ENCODE data around the gene LRRC7. TPM values are rescaled to one million over a fixed set of nuclear protein-coding genes. Genes with fewer than 3 reads are reported as not detected.

Gene LRRC7
- total and polyA plus RNA-seq, 2 donors = 0.09 to 0.21 TPM

GRCh38 chr1:69994241-69994640, 426.5 kb downstream of the LRRC7 start:
- H3K4me3 ChIP-seq (ENCODE audit: low read length in 2 of 2) = no peak overlapping the region
- H3K36me3 ChIP-seq (ENCODE audit: control insufficient read depth in 2 of 2, insufficient read depth in 2 of 2, low read length in 1 of 2) = no peaks in the 10 kb centered on the region
- no peak for DNase-seq (ENCODE audit: low read depth in 6 of 9, low spot score in 9 of 9)
- no peaks in the 10 kb centered on the region for H3K4me1 ChIP-seq (ENCODE audit: control insufficient read depth in 2 of 2, insufficient read depth in 2 of 2, low read length in 2 of 2)
- H3K27me3 ChIP-seq (ENCODE audit: control insufficient read depth in 2 of 2, insufficient read depth in 1 of 2, low read length in 1 of 2) = no peaks in the 10 kb centered on the region
- H3K9me3 ChIP-seq (ENCODE audit: control insufficient read depth in 2 of 2, insufficient read depth in 1 of 2, low read length in 1 of 2) = no peaks in the 10 kb centered on the region
- H3K27ac ChIP-seq (ENCODE audit: low read depth in 1 of 2, low read length in 1 of 2) = no peak overlapping the region
- 79% methylated on average over 1 of the region's 1 CpG for WGBS

- no peaks in the 10 kb centered on the region for H3K9me3 ChIP-seq (ENCODE audit: control insufficient read depth in 2 of 2, insufficient read depth in 1 of 2, low read length in 1 of 2)
- H3K27me3 ChIP-seq (ENCODE audit: control insufficient read depth in 2 of 2, insufficient read depth in 1 of 2, low read length in 1 of 2) = no peaks in the 10 kb centered on the region
- H3K27ac ChIP-seq (ENCODE audit: low read depth in 1 of 2, low read length in 1 of 2) = no peak overlapping the region
- no peaks in the 10 kb centered on the region for H3K36me3 ChIP-seq (ENCODE audit: control insufficient read depth in 2 of 2, insufficient read depth in 2 of 2, low read length in 1 of 2)
- WGBS = 92% methylated on average over 1 of the region's 1 CpG
- H3K4me3 ChIP-seq (ENCODE audit: low read length in 2 of 2) = no peak overlapping the region
- DNase-seq (ENCODE audit: low read depth in 6 of 9, low spot score in 9 of 9) = no peak
- H3K4me1 ChIP-seq (ENCODE audit: control insufficient read depth in 2 of 2, insufficient read depth in 2 of 2, low read length in 2 of 2) = no peaks in the 10 kb centered on the region
Measured at GRCh38 chr1:69998847-69999246, 431.1 kb downstream of the LRRC7 start.

GRCh38 chr1:70003211-70003908, 435.6 kb downstream of the LRRC7 start:
- H3K36me3 ChIP-seq (ENCODE audit: control insufficient read depth in 2 of 2, insufficient read depth in 2 of 2, low read length in 1 of 2) = no peaks in the 10 kb centered on the region
- no peak overlapping the region for H3K27ac ChIP-seq (ENCODE audit: low read depth in 1 of 2, low read length in 1 of 2)
- no peaks in the 10 kb centered on the region for H3K9me3 ChIP-seq (ENCODE audit: control insufficient read depth in 2 of 2, insufficient read depth in 1 of 2, low read length in 1 of 2)
- H3K4me1 ChIP-seq (ENCODE audit: control insufficient read depth in 2 of 2, insufficient read depth in 2 of 2, low read length in 2 of 2) = no peaks in the 10 kb centered on the region
- DNase-seq (ENCODE audit: low read depth in 6 of 9, low spot score in 9 of 9) = no peak
- no peak overlapping the region for H3K4me3 ChIP-seq (ENCODE audit: low read length in 2 of 2)
- H3K27me3 ChIP-seq (ENCODE audit: control insufficient read depth in 2 of 2, insufficient read depth in 1 of 2, low read length in 1 of 2) = no peaks in the 10 kb centered on the region
- WGBS = 93% methylated on average over 1 of the region's 1 CpG

GRCh38 chr1:70005386-70006034, 437.8 kb downstream of the LRRC7 start:
- Histone ChIP-seq H3K27ac (ENCODE audit: low read depth in 1 of 2, low read length in 1 of 2) (no peak overlapping the region), H3K36me3 (ENCODE audit: control insufficient read depth in 2 of 2, insufficient read depth in 2 of 2, low read length in 1 of 2) (no peaks in the 10 kb centered on the region), H3K9me3 (ENCODE audit: control insufficient read depth in 2 of 2, insufficient read depth in 1 of 2, low read length in 1 of 2) (no peaks in the 10 kb centered on the region), H3K4me3 (ENCODE audit: low read length in 2 of 2) (no peak overlapping the region), H3K4me1 (ENCODE audit: control insufficient read depth in 2 of 2, insufficient read depth in 2 of 2, low read length in 2 of 2) (no peaks in the 10 kb centered on the region), H3K27me3 (ENCODE audit: control insufficient read depth in 2 of 2, insufficient read depth in 1 of 2, low read length in 1 of 2) (no peaks in the 10 kb centered on the region)
- DNase-seq (ENCODE audit: low read depth in 6 of 9, low spot score in 9 of 9) = no peak

- 96% methylated on average over 2 of the region's 2 CpGs for WGBS
- Histone ChIP-seq H3K4me1 (ENCODE audit: control insufficient read depth in 2 of 2, insufficient read depth in 2 of 2, low read length in 2 of 2) (no peaks in the 10 kb centered on the region), H3K36me3 (ENCODE audit: control insufficient read depth in 2 of 2, insufficient read depth in 2 of 2, low read length in 1 of 2) (no peaks in the 10 kb centered on the region), H3K27ac (ENCODE audit: low read depth in 1 of 2, low read length in 1 of 2) (no peak overlapping the region), H3K27me3 (ENCODE audit: control insufficient read depth in 2 of 2, insufficient read depth in 1 of 2, low read length in 1 of 2) (no peaks in the 10 kb centered on the region), H3K4me3 (ENCODE audit: low read length in 2 of 2) (no peak overlapping the region), H3K9me3 (ENCODE audit: control insufficient read depth in 2 of 2, insufficient read depth in 1 of 2, low read length in 1 of 2) (no peaks in the 10 kb centered on the region)
- no peak for DNase-seq (ENCODE audit: low read depth in 6 of 9, low spot score in 9 of 9)
Measured at GRCh38 chr1:70008660-70009059, 440.9 kb downstream of the LRRC7 start.

- Histone ChIP-seq H3K27me3 (ENCODE audit: control insufficient read depth in 2 of 2, insufficient read depth in 1 of 2, low read length in 1 of 2) (no peaks in the 10 kb centered on the region), H3K27ac (ENCODE audit: low read depth in 1 of 2, low read length in 1 of 2) (no peak overlapping the region), H3K9me3 (ENCODE audit: control insufficient read depth in 2 of 2, insufficient read depth in 1 of 2, low read length in 1 of 2) (no peaks in the 10 kb centered on the region), H3K36me3 (ENCODE audit: control insufficient read depth in 2 of 2, insufficient read depth in 2 of 2, low read length in 1 of 2) (no peaks in the 10 kb centered on the region), H3K4me1 (ENCODE audit: control insufficient read depth in 2 of 2, insufficient read depth in 2 of 2, low read length in 2 of 2) (no peaks in the 10 kb centered on the region), H3K4me3 (ENCODE audit: low read length in 2 of 2) (no peak overlapping the region)
- DNase-seq (ENCODE audit: low read depth in 6 of 9, low spot score in 9 of 9) = no peak
Measured at GRCh38 chr1:70017770-70018169, 450.0 kb downstream of the LRRC7 start.

GRCh38 chr1:70024272-70024671, 456.6 kb downstream of the LRRC7 start:
- H3K36me3 ChIP-seq (ENCODE audit: control insufficient read depth in 2 of 2, insufficient read depth in 2 of 2, low read length in 1 of 2) = no peaks in the 10 kb centered on the region
- no peak overlapping the region for H3K4me3 ChIP-seq (ENCODE audit: low read length in 2 of 2)
- H3K9me3 ChIP-seq (ENCODE audit: control insufficient read depth in 2 of 2, insufficient read depth in 1 of 2, low read length in 1 of 2) = no peaks in the 10 kb centered on the region
- DNase-seq (ENCODE audit: low read depth in 6 of 9, low spot score in 9 of 9) = no peak
- H3K27ac ChIP-seq (ENCODE audit: low read depth in 1 of 2, low read length in 1 of 2) = no peak overlapping the region
- no peaks in the 10 kb centered on the region for H3K27me3 ChIP-seq (ENCODE audit: control insufficient read depth in 2 of 2, insufficient read depth in 1 of 2, low read length in 1 of 2)
- H3K4me1 ChIP-seq (ENCODE audit: control insufficient read depth in 2 of 2, insufficient read depth in 2 of 2, low read length in 2 of 2) = no peaks in the 10 kb centered on the region
- WGBS = 95% methylated on average over 1 of the region's 1 CpG

- Histone ChIP-seq H3K4me1 (ENCODE audit: control insufficient read depth in 2 of 2, insufficient read depth in 2 of 2, low read length in 2 of 2) (no peaks in the 10 kb centered on the region), H3K36me3 (ENCODE audit: control insufficient read depth in 2 of 2, insufficient read depth in 2 of 2, low read length in 1 of 2) (no peaks in the 10 kb centered on the region), H3K27ac (ENCODE audit: low read depth in 1 of 2, low read length in 1 of 2) (no peak overlapping the region), H3K27me3 (ENCODE audit: control insufficient read depth in 2 of 2, insufficient read depth in 1 of 2, low read length in 1 of 2) (no peaks in the 10 kb centered on the region), H3K9me3 (ENCODE audit: control insufficient read depth in 2 of 2, insufficient read depth in 1 of 2, low read length in 1 of 2) (no peaks in the 10 kb centered on the region), H3K4me3 (ENCODE audit: low read length in 2 of 2) (no peak overlapping the region)
- no peak for DNase-seq (ENCODE audit: low read depth in 6 of 9, low spot score in 9 of 9)
Measured at GRCh38 chr1:70025052-70025451, 457.3 kb downstream of the LRRC7 start.

- no peak overlapping the region for H3K4me3 ChIP-seq (ENCODE audit: low read length in 2 of 2)
- H3K36me3 ChIP-seq (ENCODE audit: control insufficient read depth in 2 of 2, insufficient read depth in 2 of 2, low read length in 1 of 2) = no peaks in the 10 kb centered on the region
- no peak overlapping the region for H3K27ac ChIP-seq (ENCODE audit: low read depth in 1 of 2, low read length in 1 of 2)
- H3K9me3 ChIP-seq (ENCODE audit: control insufficient read depth in 2 of 2, insufficient read depth in 1 of 2, low read length in 1 of 2) = no peaks in the 10 kb centered on the region
- no peaks in the 10 kb centered on the region for H3K27me3 ChIP-seq (ENCODE audit: control insufficient read depth in 2 of 2, insufficient read depth in 1 of 2, low read length in 1 of 2)
- no peaks in the 10 kb centered on the region for H3K4me1 ChIP-seq (ENCODE audit: control insufficient read depth in 2 of 2, insufficient read depth in 2 of 2, low read length in 2 of 2)
- no peak for DNase-seq (ENCODE audit: low read depth in 6 of 9, low spot score in 9 of 9)
Measured at GRCh38 chr1:70025846-70026245, 458.1 kb downstream of the LRRC7 start.

All from thymus (tissue), 11 donors.